B cell (primary cell): ENCODE measurements around the gene OR5AR1. TPM values are rescaled to one million over a fixed set of nuclear protein-coding genes. Genes with fewer than 3 reads are reported as not detected.

Source experiments
- ATAC-seq: fragments of 200-7000 bp; cut with Tn5 transposase; one replicate; pipeline ENCODE4 v1.10.0; 2021; ENCODE audit warnings: low read depth, mild to moderate bottlenecking, moderate number of reproducible peaks, moderate library complexity
- CTCF ChIA-PET: fragments of 350-600 bp; sonication (Branson Sonifier 250); formaldehyde crosslinking; loops from one replicate; lab custom pipeline; 2021; ENCODE audit warnings: antibody characterized with exemption, inconsistent platforms; lab: Charles Lee
- POLR2A ChIA-PET: fragments of 350-600 bp; sonication (Branson Sonifier 250); formaldehyde crosslinking; loops from one replicate; lab custom pipeline; 2021; ENCODE audit warnings: antibody characterized with exemption; lab: Charles Lee
- DNase-seq: peaks from one replicate; pipeline ENCODE4 v3.0.0; 2013
- H2AFZ ChIP-seq: 2 replicates; pipeline ENCODE4 v1.6.1; 2012; ENCODE audit warnings: mild to moderate bottlenecking, low read depth, low read length; ENCODE audit not compliant: insufficient read depth, poor library complexity, severe bottlenecking
- H3K27ac ChIP-seq, 2 donors: 1 replicate in 1 of 2; 2 replicates in 1 of 2; pipeline ENCODE4 v1.5.1; 2012 to 2013; ENCODE audit warnings: low read length in 2 of 2, mild to moderate bottlenecking in 2 of 2, moderate library complexity in 1 of 2
- H3K27me3 ChIP-seq, 4 experiments: fragments of 200-600 bp in 1 of 4; sonication (generic) in 1 of 4; replicated peaks in 1 of 4; 1 replicate in 2 of 4; 2 replicates in 2 of 4; pipeline versions ENCODE4 v1.6.1 to v1.7.0; 2013 to 2016; ENCODE audit warnings: low read length in 3 of 4, mild to moderate bottlenecking in 2 of 4, mixed read lengths in 1 of 4, moderate library complexity in 1 of 4; ENCODE audit not compliant: insufficient read depth in 4 of 4, control insufficient read depth in 3 of 4; ENCODE audit errors: control extremely low read depth in 1 of 4
- H3K36me3 ChIP-seq, 2 experiments: replicated peaks in 1 of 2; 1 replicate in 1 of 2; 2 replicates in 1 of 2; pipeline versions ENCODE4 v1.6.1 to v1.7.1; 2013; ENCODE audit warnings: low read length in 1 of 2; ENCODE audit not compliant: insufficient read depth in 2 of 2, control insufficient read depth in 1 of 2; ENCODE audit errors: control extremely low read depth in 1 of 2, extremely low read depth in 1 of 2
- H3K4me1 ChIP-seq, 2 donors: fragments of 200-600 bp in 1 of 2; sonication (generic) in 1 of 2; 1 replicate in 1 of 2; 2 replicates in 1 of 2; pipeline versions ENCODE4 v1.5.1 to v1.6.1; 2013 to 2017; ENCODE audit warnings: low read length in 2 of 2; ENCODE audit not compliant: control insufficient read depth in 2 of 2, insufficient read depth in 2 of 2
- H3K4me2 ChIP-seq: replicated peaks from 2 replicates; pipeline ENCODE3; 2012; ENCODE audit warnings: mild to moderate bottlenecking, low read depth, low read length; ENCODE audit not compliant: poor library complexity, severe bottlenecking
- H3K4me3 ChIP-seq, 5 experiments: fragments of 200-600 bp in 1 of 5; sonication (generic) in 1 of 5; 1 replicate in 3 of 5; 2 replicates in 2 of 5; pipeline versions ENCODE4 v1.5.1 to v1.7.0; 2011 to 2016; ENCODE audit warnings: low read length in 4 of 5, mild to moderate bottlenecking in 4 of 5, low read depth in 2 of 5, control low read depth in 1 of 5, moderate library complexity in 1 of 5; ENCODE audit not compliant: insufficient read depth in 1 of 5; ENCODE audit errors: control extremely low read depth in 1 of 5, extremely low read depth in 1 of 5
- H3K79me2 ChIP-seq: fragments of 200-600 bp; sonication (generic); one replicate; pipeline ENCODE4 v1.6.0; 2016; ENCODE audit warnings: low read length; ENCODE audit not compliant: control insufficient read depth, insufficient read depth
- H3K9ac ChIP-seq: fragments of 200-600 bp; sonication (generic); 2 replicates; pipeline ENCODE4 v1.6.1; 2017; ENCODE audit warnings: mild to moderate bottlenecking, low read length, moderate library complexity
- H3K9me3 ChIP-seq, 3 donors: one replicate each; pipeline versions ENCODE4 v1.6.1 to v1.7.1; 2013; ENCODE audit warnings: low read length in 2 of 3; ENCODE audit not compliant: control insufficient read depth in 2 of 3, insufficient read depth in 1 of 3; ENCODE audit errors: control extremely low read depth in 1 of 3
- H4K20me1 ChIP-seq: 2 replicates; pipeline ENCODE4 v1.6.0; 2012; ENCODE audit warnings: mild to moderate bottlenecking, low read length; ENCODE audit not compliant: insufficient read depth, control insufficient read depth, poor library complexity, severe bottlenecking
- H3K27ac Mint-ChIP-seq: one replicate; pipeline ENCODE4 v1.8.0; 2021; ENCODE audit warnings: mixed read lengths
- H3K27me3 Mint-ChIP-seq: one replicate; pipeline ENCODE4 v1.8.0; 2021; ENCODE audit warnings: mixed read lengths
- H3K4me1 Mint-ChIP-seq: one replicate; pipeline ENCODE4 v1.8.0; 2021; ENCODE audit warnings: mixed read lengths
- H3K4me3 Mint-ChIP-seq: one replicate; pipeline ENCODE4 v1.8.0; 2021; ENCODE audit warnings: mixed read lengths
- H3K9me3 Mint-ChIP-seq: one replicate; pipeline ENCODE4 v1.8.0; 2022; ENCODE audit warnings: mixed read lengths; ENCODE audit not compliant: insufficient read depth
- EZH2 ChIP-seq: IDR thresholded peaks from 2 replicates; pipeline ENCODE4 v1.6.1; 2012; ENCODE audit warnings: borderline replicate concordance, low read depth, mild to moderate bottlenecking, moderate library complexity, low read length; ENCODE audit not compliant: insufficient read depth, poor library complexity, severe bottlenecking
- WGBS: methylation state at CpG from one replicate; pipeline ENCODE4 v1.1.5; 2013; ENCODE audit warnings: missing lambda C conversion rate; ENCODE audit not compliant: insufficient coverage; 5-methylcytosine and 5-hydroxymethylcytosine counted together
- intact Hi-C: fragments of 100-400 bp; cut with micrococcal nuclease; formaldehyde crosslinking; loops from one replicate; pipeline ENCODE4 v1.10.0; 2022
- polyA plus RNA-seq: library from polyadenylated mRNA; depleted of rRNA; stranded (reverse); fragments of >200 nt; gene quantifications from 2 replicates; pipeline ENCODE4 v1.2.3, GENCODE V29; 2012
- small RNA-seq: library from RNA; depleted of rRNA; stranded (forward); fragments of <200 nt; gene quantifications from one replicate; pipeline ENCODE3, GENCODE V24; 2012; ENCODE audit warnings: low replicate concordance, low read depth; ENCODE audit not compliant: insufficient read length
- total RNA-seq, 2 donors: library from RNA; stranded (reverse); fragments of 120-200 nt in 1 of 2; gene quantifications; 1 replicate in 1 of 2; 2 replicates in 1 of 2; pipeline versions ENCODE4 v1.2.3 to v1.2.4, GENCODE V29; 2013 to 2022
- TF ChIP-seq, protein P1 (sequence below): fragments of 200-600 bp; IDR thresholded peaks from one replicate; pipeline ENCODE4 v1.8.0; 2022; ENCODE audit warnings: antibody characterized with exemption, mild to moderate bottlenecking

The OR5AR1 gene
- total and polyA plus RNA-seq, 2 donors (not counting 1 experiment from before 2014, with no cell fraction given): not detected

DNA sequence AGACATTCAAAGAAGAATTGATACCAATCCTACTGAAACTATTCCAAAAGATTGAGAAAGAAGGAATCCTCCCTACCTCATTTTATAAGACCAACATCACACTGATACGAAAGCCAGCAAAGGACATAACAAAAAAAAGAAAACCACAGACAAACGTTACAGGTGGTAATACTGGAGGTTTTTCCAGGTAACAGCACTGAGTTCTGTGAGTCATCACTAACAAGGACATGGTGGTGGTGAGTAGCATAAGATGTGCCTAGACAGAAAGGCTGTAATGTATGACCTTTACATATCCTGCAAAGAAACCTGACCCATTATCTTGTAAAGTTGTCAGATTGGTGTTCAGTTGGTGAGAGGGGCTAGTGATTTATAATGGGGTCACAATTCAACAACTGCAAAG lies 50.7 kb downstream of the OR5AR1 start:
- no CpG with 5 or more reads among the region's 2 CpGs for WGBS
- POLR2A ChIA-PET: no interaction called here
- H3K4me3 Mint-ChIP-seq: no peak overlapping the region

More for the DNA sequence above, 50.7 kb downstream of the OR5AR1 start:
- no peak for DNase-seq
- Histone ChIP-seq H3K36me3 (no peaks in the 10 kb centered on the region), H3K9me3 (no peaks in the 10 kb centered on the region), H3K27me3 (no peaks in the 10 kb centered on the region), H3K9ac (no peak overlapping the region), H3K4me3 (no peak overlapping the region), H3K4me2 (no peak overlapping the region), H3K4me1 (no peaks in the 10 kb centered on the region), H4K20me1 (no peaks in the 10 kb centered on the region), H3K79me2 (no peaks in the 10 kb centered on the region), H2AFZ (no peak overlapping the region), H3K27ac (no peak overlapping the region)
- H3K4me1 Mint-ChIP-seq: no peaks in the 10 kb centered on the region
- CTCF ChIA-PET: no interaction called here
- H3K9me3 Mint-ChIP-seq: no peaks in the 10 kb centered on the region
- intact Hi-C loops: no loop called here
- no peak overlapping the region for H3K27ac Mint-ChIP-seq
- H3K27me3 Mint-ChIP-seq: no peaks in the 10 kb centered on the region
- no peak for ATAC-seq
- no peak for TF ChIP-seq EZH2
- TF ChIP-seq, protein P1, sequence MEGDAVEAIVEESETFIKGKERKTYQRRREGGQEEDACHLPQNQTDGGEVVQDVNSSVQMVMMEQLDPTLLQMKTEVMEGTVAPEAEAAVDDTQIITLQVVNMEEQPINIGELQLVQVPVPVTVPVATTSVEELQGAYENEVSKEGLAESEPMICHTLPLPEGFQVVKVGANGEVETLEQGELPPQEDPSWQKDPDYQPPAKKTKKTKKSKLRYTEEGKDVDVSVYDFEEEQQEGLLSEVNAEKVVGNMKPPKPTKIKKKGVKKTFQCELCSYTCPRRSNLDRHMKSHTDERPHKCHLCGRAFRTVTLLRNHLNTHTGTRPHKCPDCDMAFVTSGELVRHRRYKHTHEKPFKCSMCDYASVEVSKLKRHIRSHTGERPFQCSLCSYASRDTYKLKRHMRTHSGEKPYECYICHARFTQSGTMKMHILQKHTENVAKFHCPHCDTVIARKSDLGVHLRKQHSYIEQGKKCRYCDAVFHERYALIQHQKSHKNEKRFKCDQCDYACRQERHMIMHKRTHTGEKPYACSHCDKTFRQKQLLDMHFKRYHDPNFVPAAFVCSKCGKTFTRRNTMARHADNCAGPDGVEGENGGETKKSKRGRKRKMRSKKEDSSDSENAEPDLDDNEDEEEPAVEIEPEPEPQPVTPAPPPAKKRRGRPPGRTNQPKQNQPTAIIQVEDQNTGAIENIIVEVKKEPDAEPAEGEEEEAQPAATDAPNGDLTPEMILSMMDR: no peak

Small RNA genes lying within 50 kb of the gene (small RNA-seq; reads per million reads assigned to genes)
- not detected for gene AP004245.1

Other genes starting within 250 kb of the OR5AR1 start
- not detected in 2 replicates for gene OR5M3, start 190.3 kb upstream of the OR5AR1 start, total RNA-seq
- gene OR5M3, start 190.3 kb upstream of the OR5AR1 start, polyA plus RNA-seq: not detected in 2 replicates
- gene OR5M8, start 172.3 kb upstream of the OR5AR1 start, total RNA-seq: not detected in 2 replicates
- gene OR5M8, start 172.3 kb upstream of the OR5AR1 start, polyA plus RNA-seq: not detected in 2 replicates
- gene OR5M11, start 120.4 kb upstream of the OR5AR1 start, total RNA-seq: not detected in 2 replicates
- not detected in 2 replicates for gene OR5M11, start 120.4 kb upstream of the OR5AR1 start, polyA plus RNA-seq
- not detected in 2 replicates for gene OR5M10, start 86.0 kb upstream of the OR5AR1 start, total RNA-seq
- gene OR5M10, start 86.0 kb upstream of the OR5AR1 start, polyA plus RNA-seq: not detected in 2 replicates
- gene OR5M1, start 48.8 kb upstream of the OR5AR1 start, total RNA-seq: not detected in 2 replicates
- gene OR5M1, start 48.8 kb upstream of the OR5AR1 start, polyA plus RNA-seq: not detected in 2 replicates
- not detected in 2 replicates for gene OR5AP2, start 21.2 kb upstream of the OR5AR1 start, total RNA-seq
- not detected in 2 replicates for gene OR5AP2, start 21.2 kb upstream of the OR5AR1 start, polyA plus RNA-seq
- gene OR9G1, start 35.4 kb downstream of the OR5AR1 start, total RNA-seq: not detected in 2 replicates
- gene OR9G1, start 35.4 kb downstream of the OR5AR1 start, polyA plus RNA-seq: not detected in 2 replicates
- gene OR9G4, start 85.0 kb downstream of the OR5AR1 start, total RNA-seq: not detected in 2 replicates
- not detected in 2 replicates for gene OR9G4, start 85.0 kb downstream of the OR5AR1 start, polyA plus RNA-seq